GM19467 (cell line): ENCODE data around the gene GPR87.

Experiments used
- ATAC-seq: cut with Tn5 transposase; IDR thresholded peaks from one replicate; pipeline ENCODE4 v1.9.1; 2021; ENCODE audit warnings: mild to moderate bottlenecking, moderate library complexity; ENCODE audit not compliant: unreplicated experiment

Gene GPR87

GRCh38 chr3:151283907-151284461, 32.6 kb downstream of the GPR87 start:
- ATAC-seq, result no peak

GRCh38 chr3:151283387-151283786, 33.2 kb downstream of the GPR87 start:
- ATAC-seq, result no peak

GRCh38 chr3:151282921-151283320, 33.7 kb downstream of the GPR87 start:
- no peak for ATAC-seq

- ATAC-seq, result no peak
These were observed 34.8 kb downstream of the GPR87 start for GRCh38 chr3:151281671-151282324.

- ATAC-seq, result no peak
These were observed 38.4 kb downstream of the GPR87 start, which contains the start of gene P2RY14 for GRCh38 chr3:151278230-151278629. TSS of gene P2RY14 (minus strand) at chr3:151278542. CDS start at chr3:151214316, 64,226 bp downstream.

- ATAC-seq, result no peak
These were observed 40.0 kb downstream of the GPR87 start for GRCh38 chr3:151276687-151277042.

GRCh38 chr3:151276038-151276686, 40.5 kb downstream of the GPR87 start:
- no peak for ATAC-seq

GRCh38 chr3:151275091-151275490, 41.5 kb downstream of the GPR87 start:
- no peak for ATAC-seq

GRCh38 chr3:151269631-151270030, 47.0 kb downstream of the GPR87 start:
- ATAC-seq, result no peak

GRCh38 chr3:151268267-151269235, 48.1 kb downstream of the GPR87 start:
- ATAC-seq, result peak; percentile 45

- ATAC-seq, result no peak
These were observed 49.6 kb downstream of the GPR87 start for GRCh38 chr3:151267066-151267465.

GRCh38 chr3:151265866-151266265, 50.8 kb downstream of the GPR87 start:
- ATAC-seq, result peak; percentile 98

GRCh38 chr3:151265166-151265565, 51.5 kb downstream of the GPR87 start:
- ATAC-seq, result no peak

GRCh38 chr3:151264605-151265004, 52.0 kb downstream of the GPR87 start:
- no peak for ATAC-seq

GRCh38 chr3:151262871-151263525, 53.6 kb downstream of the GPR87 start:
- no peak for ATAC-seq

- no peak for ATAC-seq
These were observed 57.0 kb downstream of the GPR87 start for GRCh38 chr3:151259664-151260063.

- ATAC-seq, result no peak
These were observed 59.9 kb downstream of the GPR87 start for GRCh38 chr3:151256749-151257148.

- no peak for ATAC-seq
These were observed 67.8 kb downstream of the GPR87 start for GRCh38 chr3:151248772-151249337.
